Smooth muscle cell (in vitro differentiated cells): ENCODE results near the gene MKRN2OS. TPM values are rescaled to one million over a fixed set of nuclear protein-coding genes. Genes with fewer than 3 reads are reported as not detected.

ENCODE experiments used
- DNase-seq: peaks from one replicate; lab custom pipeline; 2025; ENCODE audit not compliant: unreplicated experiment; lab: John Stamatoyannopoulos, UW
- H2AFZ ChIP-seq: fragments of 200-600 bp; sonication (generic); 2 replicates; pipeline ENCODE4 v1.6.0; 2016; ENCODE audit warnings: antibody characterized with exemption, low read depth, mild to moderate bottlenecking
- H3F3A ChIP-seq: fragments of 200-600 bp; sonication (generic); 2 replicates; pipeline ENCODE4 v1.6.0; 2017; ENCODE audit warnings: antibody characterized with exemption, low read depth
- H3K27ac ChIP-seq: fragments of 200-600 bp; sonication (generic); 2 replicates; pipeline ENCODE4 v1.5.1; 2016; ENCODE audit warnings: low read depth, mild to moderate bottlenecking
- H3K27me3 ChIP-seq: fragments of 200-600 bp; sonication (generic); 2 replicates; pipeline ENCODE4 v1.6.1; 2016; ENCODE audit warnings: low read depth, mild to moderate bottlenecking
- H3K36me3 ChIP-seq: fragments of 200-600 bp; sonication (generic); 2 replicates; pipeline ENCODE4 v1.5.1; 2016; ENCODE audit warnings: low read depth
- H3K4me1 ChIP-seq: fragments of 200-600 bp; sonication (generic); 2 replicates; pipeline ENCODE4 v1.5.1; 2016; ENCODE audit warnings: low read depth
- H3K4me2 ChIP-seq: fragments of 200-600 bp; sonication (generic); 2 replicates; pipeline ENCODE4 v1.6.0; 2016; ENCODE audit warnings: mild to moderate bottlenecking
- H3K4me3 ChIP-seq: fragments of 200-600 bp; sonication (generic); 2 replicates; pipeline ENCODE4 v1.5.1; 2016; ENCODE audit warnings: mild to moderate bottlenecking
- H3K79me2 ChIP-seq: fragments of 200-600 bp; sonication (generic); 2 replicates; pipeline ENCODE4 v1.6.0; 2016; ENCODE audit warnings: low read depth, mild to moderate bottlenecking
- H3K9ac ChIP-seq: fragments of 200-600 bp; sonication (generic); 2 replicates; pipeline ENCODE4 v1.6.0; 2016; ENCODE audit warnings: low read depth
- H3K9me3 ChIP-seq: fragments of 200-600 bp; sonication (generic); replicated peaks from 2 replicates; pipeline ENCODE4 v1.5.1; 2016; ENCODE audit warnings: low read depth
- H4K20me1 ChIP-seq: fragments of 200-600 bp; sonication (generic); 2 replicates; pipeline ENCODE4 v1.6.0; 2016; ENCODE audit warnings: low read depth
- CTCF ChIP-seq: fragments of 200-600 bp; sonication (generic); IDR thresholded peaks from 2 replicates; pipeline ENCODE4 v1.5.1; 2017; ENCODE audit warnings: borderline replicate concordance, mild to moderate bottlenecking, antibody characterized with exemption; ENCODE audit not compliant: insufficient read depth, poor library complexity, severe bottlenecking
- WGBS: methylation state at CpG from one replicate; pipeline ENCODE4 v1.1.7; 2016; ENCODE audit warnings: low lambda C conversion rate; 5-methylcytosine and 5-hydroxymethylcytosine counted together
- polyA plus RNA-seq: library from polyadenylated mRNA; unstranded; fragments of >200 nt; fragmentation: Nextera tagmentation; extraction: Ambion mirVana; gene quantifications from 2 replicates; pipeline ENCODE4 v1.2.1, GENCODE V29; 2016
- total RNA-seq: library from RNA; depleted of rRNA; stranded (reverse); fragments of >200 nt; gene quantifications from 2 replicates; pipeline ENCODE4 v1.2.3, GENCODE V29; 2014

MKRN2OS gene
- total and polyA plus RNA-seq, 2 experiments from 2014 or later, result not detected

GRCh38 chr3:12577379-12577778, 32.1 kb upstream of the MKRN2OS start:
- no peaks in the 10 kb centered on the region for H3K27me3 ChIP-seq
- H3K36me3 ChIP-seq, result peaks cover 18% of the 10 kb centered on the region
- H4K20me1 ChIP-seq, result peaks cover 51% of the 10 kb centered on the region
- no peak for TF ChIP-seq CTCF
- no peaks in the 10 kb centered on the region for H3K9me3 ChIP-seq
- DNase-seq, result no peak
- no peak overlapping the region for H3K4me3 ChIP-seq
- H3F3A ChIP-seq, result no peaks in the 10 kb centered on the region
- H3K27ac ChIP-seq, result no peak overlapping the region
- no peak overlapping the region for H3K9ac ChIP-seq
- H3K4me2 ChIP-seq, result no peak overlapping the region
- 85% methylated on average over 5 of the region's 5 CpGs for WGBS
- no peak overlapping the region for H2AFZ ChIP-seq
- H3K79me2 ChIP-seq, result no peaks in the 10 kb centered on the region
- H3K4me1 ChIP-seq, result no peaks in the 10 kb centered on the region

- H3K9ac ChIP-seq, result no peak overlapping the region
- no peak overlapping the region for H3K4me3 ChIP-seq
- H3K4me2 ChIP-seq, result no peak overlapping the region
- no peaks in the 10 kb centered on the region for H3K79me2 ChIP-seq
- no peak for DNase-seq
- no peaks in the 10 kb centered on the region for H3F3A ChIP-seq
- no peaks in the 10 kb centered on the region for H3K9me3 ChIP-seq
- TF ChIP-seq CTCF, result no peak
- WGBS, result 96% methylated on average over 7 of the region's 7 CpGs
- peaks cover 22% of the 10 kb centered on the region for H3K36me3 ChIP-seq
- H3K27ac ChIP-seq, result no peak overlapping the region
- H2AFZ ChIP-seq, result no peak overlapping the region
- no peaks in the 10 kb centered on the region for H3K27me3 ChIP-seq
- H4K20me1 ChIP-seq, result peaks cover 41% of the 10 kb centered on the region
- H3K4me1 ChIP-seq, result no peaks in the 10 kb centered on the region
Measured at GRCh38 chr3:12574661-12575060, 29.4 kb upstream of the MKRN2OS start.

GRCh38 chr3:12574131-12574530, 28.8 kb upstream of the MKRN2OS start:
- H3K27ac ChIP-seq, result no peak overlapping the region
- no peak overlapping the region for H3K4me3 ChIP-seq
- H3F3A ChIP-seq, result no peaks in the 10 kb centered on the region
- peaks cover 22% of the 10 kb centered on the region for H3K36me3 ChIP-seq
- no peaks in the 10 kb centered on the region for H3K27me3 ChIP-seq
- H3K9ac ChIP-seq, result no peak overlapping the region
- TF ChIP-seq CTCF, result no peak
- H3K79me2 ChIP-seq, result no peaks in the 10 kb centered on the region
- H4K20me1 ChIP-seq, result peaks cover 40% of the 10 kb centered on the region
- H3K4me1 ChIP-seq, result no peaks in the 10 kb centered on the region
- 95% methylated on average over 6 of the region's 6 CpGs for WGBS
- H3K4me2 ChIP-seq, result no peak overlapping the region
- no peak overlapping the region for H2AFZ ChIP-seq
- DNase-seq, result no peak
- H3K9me3 ChIP-seq, result no peaks in the 10 kb centered on the region

DNA sequence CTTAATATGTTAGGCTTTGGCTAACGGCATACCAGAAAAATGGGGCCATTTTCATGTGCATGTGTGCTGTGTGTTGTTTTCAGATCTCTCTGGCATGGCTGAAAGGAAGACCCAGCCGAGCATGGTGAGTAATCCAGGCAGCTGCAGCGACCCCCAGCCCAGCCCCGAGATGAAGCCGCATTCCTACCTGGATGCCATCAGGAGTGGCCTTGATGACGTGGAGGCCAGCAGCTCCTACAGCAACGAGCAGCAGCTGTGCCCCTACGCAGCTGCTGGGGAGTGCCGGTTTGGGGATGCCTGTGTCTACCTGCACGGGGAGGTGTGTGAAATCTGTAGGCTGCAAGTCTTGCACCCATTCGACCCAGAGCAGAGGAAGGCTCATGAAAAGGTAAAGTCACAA, 26.7 kb upstream of the MKRN2OS start:
- H4K20me1 ChIP-seq, result peaks cover 49% of the 10 kb centered on the region
- H3F3A ChIP-seq, result no peaks in the 10 kb centered on the region
- H3K9ac ChIP-seq, result no peak overlapping the region
- H3K79me2 ChIP-seq, result peaks cover 20% of the 10 kb centered on the region
- peaks cover 19% of the 10 kb centered on the region for H3K36me3 ChIP-seq
- no peaks in the 10 kb centered on the region for H3K4me1 ChIP-seq
- no peaks in the 10 kb centered on the region for H3K27me3 ChIP-seq
- H3K4me3 ChIP-seq, result no peak overlapping the region
- WGBS, result 89% methylated on average over 11 of the region's 11 CpGs
- H2AFZ ChIP-seq, result no peak overlapping the region
- no peak overlapping the region for H3K27ac ChIP-seq
- no peak for TF ChIP-seq CTCF
- no peaks in the 10 kb centered on the region for H3K9me3 ChIP-seq
- no peak for DNase-seq
- H3K4me2 ChIP-seq, result no peak overlapping the region
